HG02571 (cell line): Measurements from ENCODE around the gene ADTRP.

ENCODE experiments used
- ATAC-seq: cut with Tn5 transposase; IDR thresholded peaks from one replicate; pipeline ENCODE4 v1.9.1; 2021; ENCODE audit warnings: mild to moderate bottlenecking, moderate library complexity; ENCODE audit not compliant: unreplicated experiment

The ADTRP gene

DNA sequence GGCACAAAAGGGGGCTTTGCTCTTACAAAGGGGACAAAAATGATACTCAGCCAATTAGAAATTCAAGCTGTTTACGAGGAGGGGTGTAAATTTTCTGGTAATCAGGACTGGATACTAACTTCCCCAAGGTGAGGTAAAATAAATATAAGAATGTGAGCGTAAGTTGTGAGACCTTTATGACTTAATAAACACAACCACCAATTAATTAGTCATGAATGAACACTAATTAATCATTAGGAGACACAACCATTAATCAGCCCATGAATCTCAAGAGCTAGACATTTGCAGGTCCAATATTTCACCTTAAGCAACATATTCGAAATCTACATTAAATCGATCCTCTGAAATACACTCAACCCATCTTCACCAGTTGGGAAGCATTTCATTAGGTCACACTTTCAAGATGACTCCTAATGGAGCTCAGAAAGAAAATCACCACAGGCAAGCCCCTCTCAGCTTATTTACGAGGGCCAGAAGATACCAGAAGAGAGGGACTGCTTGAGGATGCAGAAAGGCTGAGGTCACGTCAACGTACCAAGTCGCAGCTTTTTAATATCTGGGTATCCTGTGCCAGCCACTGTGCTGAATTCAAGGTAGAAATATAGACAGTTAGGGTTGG, 2.7 kb downstream of the ADTRP start:
- no peak for ATAC-seq

DNA sequence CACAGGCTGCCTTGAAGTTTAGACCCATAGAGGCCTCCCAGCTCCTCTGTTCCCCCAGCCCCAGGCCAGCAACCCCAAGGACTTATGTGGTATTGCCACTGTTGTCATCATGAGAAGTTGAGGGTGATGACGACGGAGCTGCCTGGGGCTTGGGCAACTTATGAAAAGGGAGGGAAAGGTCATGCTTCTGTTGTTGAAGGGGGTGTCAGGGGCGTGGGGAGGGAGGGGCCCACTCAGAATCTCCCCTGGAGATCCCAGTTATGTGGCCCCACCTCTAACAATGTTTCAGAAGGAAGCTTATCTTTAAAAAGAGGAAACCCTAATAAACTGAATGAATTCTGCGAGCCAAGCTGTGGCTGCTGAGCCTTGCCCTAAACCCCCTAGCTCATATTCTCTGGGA, 4.2 kb downstream of the ADTRP start:
- ATAC-seq, result no peak

- ATAC-seq, result no peak
Observed at GRCh38 chr6:11773581-11773980, 5.0 kb downstream of the ADTRP start.

- ATAC-seq, result no peak
Observed at GRCh38 chr6:11773013-11773412, 5.6 kb downstream of the ADTRP start.

DNA sequence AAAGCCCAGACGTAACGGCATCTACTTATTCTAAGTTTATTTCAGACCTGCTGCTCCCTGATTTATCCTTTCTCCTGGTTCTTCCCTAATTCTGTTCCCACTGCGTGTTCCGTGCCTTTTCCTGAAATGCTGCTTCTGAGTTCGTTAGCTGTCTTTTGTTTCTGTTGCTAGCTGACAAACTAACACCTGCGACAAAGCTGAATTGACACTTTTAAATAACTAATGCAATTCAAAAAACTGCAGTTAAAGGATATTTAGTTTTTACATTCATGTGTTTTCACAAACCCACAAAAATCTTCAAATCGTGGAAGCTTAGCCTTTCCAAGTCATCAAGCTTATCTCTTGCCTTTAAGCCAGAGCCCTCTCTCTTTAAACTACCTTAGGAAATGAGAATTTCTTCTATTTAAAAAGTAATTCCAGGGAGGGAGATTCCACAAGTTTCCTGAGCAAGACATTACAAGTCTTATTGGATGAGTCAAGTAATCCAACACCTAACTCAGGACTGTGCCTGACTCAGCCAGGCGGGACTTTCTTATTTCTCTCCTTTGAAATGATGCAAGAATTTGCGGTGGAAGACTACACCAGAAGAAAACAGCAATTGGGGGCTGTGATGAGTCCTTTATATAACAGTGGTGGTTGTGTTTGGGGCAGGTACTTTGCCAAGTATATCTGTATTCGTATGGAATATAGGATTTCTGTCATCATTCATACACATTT, 6.3 kb downstream of the ADTRP start:
- no peak for ATAC-seq

- no peak for ATAC-seq
Observed at GRCh38 chr6:11771473-11772048, 7.0 kb downstream of the ADTRP start.

GRCh38 chr6:11770546-11771466, 7.8 kb downstream of the ADTRP start:
- ATAC-seq, result no peak

- ATAC-seq, result no peak
Observed at GRCh38 chr6:11769811-11770545, 8.6 kb downstream of the ADTRP start.

- ATAC-seq, result no peak
Observed at GRCh38 chr6:11769244-11769643, 9.4 kb downstream of the ADTRP start.

DNA sequence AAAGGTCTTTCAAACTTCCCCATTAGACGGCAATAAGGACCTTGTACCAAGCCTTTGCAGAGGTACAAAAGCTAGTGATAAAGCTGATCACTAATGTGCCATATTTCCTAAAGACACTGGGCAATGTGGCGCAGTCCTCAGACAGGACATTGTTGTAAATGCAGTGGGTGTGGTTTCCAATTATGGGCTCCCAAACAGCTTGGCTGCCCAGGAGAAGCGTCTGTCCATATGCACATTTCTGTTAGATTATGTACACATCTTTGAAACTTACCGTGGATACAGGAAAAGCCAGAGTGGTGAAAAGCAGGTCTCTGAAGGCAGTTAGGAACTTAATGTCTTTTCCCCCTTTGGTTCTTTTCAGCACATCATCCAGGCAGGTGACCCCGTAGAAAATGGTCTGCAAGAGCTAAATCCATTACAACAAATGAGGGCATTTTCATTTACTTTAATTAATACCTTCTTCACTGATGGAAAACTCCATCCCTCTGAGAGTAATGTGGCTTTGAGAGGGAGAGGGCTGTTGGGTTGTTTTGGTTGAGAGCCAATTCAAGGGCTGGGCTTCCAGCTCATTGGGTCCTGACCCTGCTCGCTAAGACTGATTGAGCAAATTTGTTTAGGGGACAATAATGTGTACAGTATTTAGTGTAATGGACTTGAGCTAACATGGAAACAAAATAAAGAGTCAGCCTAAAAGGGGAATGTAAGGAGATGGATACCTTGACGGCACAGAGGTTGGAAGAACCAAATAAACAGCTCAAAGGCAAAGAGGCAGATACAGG, 10.4 kb downstream of the ADTRP start:
- no peak for ATAC-seq

GRCh38 chr6:11767458-11767857, 11.1 kb downstream of the ADTRP start:
- ATAC-seq, result no peak

DNA sequence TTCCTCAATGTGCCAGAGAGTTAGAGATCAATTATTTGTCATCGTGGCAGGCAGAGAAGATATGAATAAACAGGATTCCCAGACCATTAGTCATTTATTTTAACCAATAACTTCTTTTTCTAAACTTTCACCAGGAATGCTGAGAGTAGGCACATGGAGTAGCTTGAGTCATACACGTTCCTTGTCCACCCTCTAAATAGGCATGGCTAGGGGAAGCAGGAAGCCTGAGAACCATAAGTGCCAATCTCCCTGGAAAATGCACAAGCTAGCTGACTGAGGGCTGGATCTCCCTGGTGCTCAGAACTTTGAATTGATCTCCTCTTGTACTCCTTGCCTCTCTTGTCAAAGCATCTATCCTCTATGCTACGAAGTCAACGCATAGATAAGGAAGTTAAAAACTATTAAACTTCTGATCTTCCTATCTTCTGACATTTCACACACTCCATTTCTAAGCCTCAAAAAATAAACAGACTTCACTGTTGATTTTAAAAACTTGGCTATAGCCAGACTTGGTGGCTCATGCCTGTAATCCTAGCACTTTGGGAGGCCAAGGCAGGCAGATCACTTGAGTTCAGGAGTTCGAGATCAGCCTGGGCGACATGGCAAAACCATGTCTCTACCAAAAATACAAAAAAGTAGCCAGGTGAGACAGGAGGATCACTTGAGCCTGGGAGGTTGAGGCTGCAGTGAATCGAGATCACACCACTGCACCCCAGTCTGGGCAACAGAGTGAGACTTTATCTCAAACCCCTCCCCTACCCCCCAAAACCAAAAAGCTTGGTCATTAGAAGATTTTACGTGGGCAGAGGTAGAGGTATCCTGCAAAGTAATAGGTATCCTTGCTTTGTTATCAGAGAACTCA, 11.8 kb downstream of the ADTRP start:
- ATAC-seq, result no peak

- no peak for ATAC-seq
Observed at GRCh38 chr6:11766043-11766442, 12.6 kb downstream of the ADTRP start.

DNA sequence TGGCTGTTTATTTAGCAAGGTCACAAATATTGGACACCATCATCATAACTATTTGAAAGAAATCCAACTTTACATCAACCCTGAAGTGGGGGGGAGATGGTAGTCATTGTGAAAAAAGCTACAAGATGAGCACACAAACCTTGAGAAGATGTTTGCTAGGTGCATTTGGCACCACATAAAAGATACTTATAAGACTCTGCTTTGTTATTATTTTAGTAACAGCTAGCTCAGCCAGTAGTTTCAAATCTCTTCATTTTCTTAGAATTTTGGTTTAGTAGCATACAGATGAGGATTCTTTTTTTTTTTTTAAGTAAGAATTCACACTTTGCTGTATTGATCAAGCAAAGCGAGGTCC, 14.4 kb downstream of the ADTRP start:
- ATAC-seq, result no peak

GRCh38 chr6:11763460-11764249, 14.9 kb downstream of the ADTRP start:
- ATAC-seq, result no peak

DNA sequence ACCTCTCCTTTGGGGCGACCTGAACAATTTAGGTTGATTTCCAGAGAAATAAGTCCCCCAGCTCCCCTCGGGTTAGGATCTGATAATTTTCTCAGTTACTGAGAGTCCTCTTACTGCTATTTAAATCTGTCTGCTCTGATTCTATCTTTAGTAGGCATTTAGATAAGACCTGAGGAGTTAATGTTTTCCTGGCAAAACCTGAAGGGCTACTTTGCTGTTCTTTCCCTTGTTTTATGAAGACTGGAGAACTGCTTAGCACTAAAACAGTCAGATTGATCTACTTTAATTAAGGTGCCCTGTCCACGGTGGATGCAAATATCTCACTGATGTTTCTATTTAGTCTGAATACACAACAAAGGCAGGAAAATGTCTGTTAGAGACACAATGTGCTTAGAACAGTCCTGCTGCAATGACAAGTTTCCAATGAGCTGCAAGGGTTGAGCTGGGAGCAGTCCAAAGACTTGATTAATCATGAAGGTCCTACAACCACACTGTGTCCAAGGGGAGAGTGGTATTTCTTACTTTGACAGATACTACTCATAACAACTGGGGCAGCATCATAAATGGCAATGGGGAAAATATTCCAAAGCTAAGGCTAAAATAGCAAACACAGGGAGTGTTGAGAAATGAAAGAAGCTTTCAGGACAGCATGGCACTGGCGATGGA, 15.7 kb downstream of the ADTRP start:
- ATAC-seq, result no peak

DNA sequence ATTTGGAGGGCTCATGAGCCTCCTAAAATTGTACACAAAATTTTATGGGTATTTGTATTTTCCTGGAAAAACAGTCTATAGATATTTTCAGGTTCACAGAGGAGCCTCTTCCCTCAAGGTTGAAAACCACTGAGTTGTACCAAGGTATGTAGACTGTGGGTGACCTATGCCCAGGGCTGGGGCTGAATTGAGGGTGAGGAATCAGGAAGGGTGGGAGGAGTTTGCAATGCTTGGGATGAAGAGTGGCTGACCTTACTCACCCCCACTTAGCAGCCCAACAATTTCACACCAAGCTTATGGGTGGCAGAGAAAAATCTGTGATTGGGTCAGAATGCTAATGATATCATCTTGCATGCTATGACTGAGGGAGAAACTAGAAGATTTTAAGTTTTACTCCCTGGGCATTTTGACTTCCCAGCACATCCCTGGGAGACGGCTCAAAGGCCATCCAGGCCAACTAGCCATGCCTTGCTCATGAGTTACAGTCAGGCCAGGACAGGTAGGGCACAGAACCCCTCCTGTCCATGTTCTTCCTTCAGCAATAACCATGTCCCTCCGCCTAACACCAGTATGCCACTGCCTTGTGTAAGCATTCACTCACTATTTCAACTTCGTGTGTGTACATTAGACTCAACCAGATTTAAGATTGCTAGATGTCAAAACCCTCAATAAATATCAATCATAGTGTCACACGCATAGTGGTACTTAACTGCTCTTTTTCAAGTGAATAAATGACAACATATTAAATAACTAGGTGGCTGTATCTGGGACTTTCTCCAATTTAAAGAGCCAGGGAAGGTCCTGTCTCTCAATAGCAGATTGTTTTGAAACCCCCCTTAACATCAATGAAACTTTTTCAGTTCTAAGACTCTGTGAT, 16.6 kb downstream of the ADTRP start:
- no peak for ATAC-seq
